RPMI7951 (cell line): ENCODE data around the gene ESM1. TPM values are rescaled to one million over a fixed set of nuclear protein-coding genes. Genes with fewer than 3 reads are reported as not detected.
"Not testable (repeated sequence)": the region's sequence is repeated elsewhere in the genome, so short reads cannot be mapped to it uniquely, and the experiment has no call there.

Experiments
- DNase-seq: peaks from one replicate; pipeline ENCODE4 v3.0.0-alpha.2; 2012; ENCODE audit warnings: low read depth
- total RNA-seq: library from RNA; depleted of rRNA; stranded (reverse); fragments of >200 nt; shearing (Covaris generic); gene quantifications from 2 replicates; pipeline ENCODE4 v1.2.3, GENCODE V29; 2014; rRNA removed

Gene ESM1
- total RNA-seq, result 0.12 TPM in 1 of 2 replicates, not detected in the other

GRCh38 chr5:54985301-54986268 is at the start of gene ESM1:
TSS of gene ESM1 (minus strand) at chr5:54985593. CDS start at chr5:54985517, 76 bp downstream.
- DNase-seq, result peak; percentile 25

GRCh38 chr5:55033568-55033967 is 48.2 kb upstream of the ESM1 start:
- no peak for DNase-seq

GRCh38 chr5:55031492-55031891 is 46.1 kb upstream of the ESM1 start:
- DNase-seq, result no peak

GRCh38 chr5:55030676-55031369 is 45.4 kb upstream of the ESM1 start:
- DNase-seq, result no peak

- DNase-seq, result no peak
These were observed 44.8 kb upstream of the ESM1 start for GRCh38 chr5:55030220-55030619.

GRCh38 chr5:55027595-55027994 is 42.2 kb upstream of the ESM1 start:
- no peak for DNase-seq

- no peak for DNase-seq
These were observed 37.1 kb upstream of the ESM1 start for GRCh38 chr5:55022450-55022849.

- DNase-seq, result no peak
These were observed 36.4 kb upstream of the ESM1 start for GRCh38 chr5:55021821-55022220.

- DNase-seq, result no peak
These were observed 36.0 kb upstream of the ESM1 start for GRCh38 chr5:55021410-55021809.

GRCh38 chr5:55010149-55010548 is 24.8 kb upstream of the ESM1 start:
- not testable (repeated sequence) for DNase-seq

- DNase-seq, result no peak
These were observed 19.3 kb upstream of the ESM1 start for GRCh38 chr5:55004729-55005128.

GRCh38 chr5:55003432-55004065 is 18.2 kb upstream of the ESM1 start:
- no peak for DNase-seq

- not testable (repeated sequence) for DNase-seq
These were observed 16.8 kb upstream of the ESM1 start for GRCh38 chr5:55002166-55002565.

- DNase-seq, result no peak
These were observed 11.7 kb upstream of the ESM1 start for GRCh38 chr5:54997081-54997480.

GRCh38 chr5:54996466-54996865 is 11.1 kb upstream of the ESM1 start:
- DNase-seq, result peak; percentile 43

GRCh38 chr5:54995168-54995567 is 9.8 kb upstream of the ESM1 start:
- DNase-seq, result no peak

- DNase-seq, result no peak
These were observed 9.2 kb upstream of the ESM1 start for GRCh38 chr5:54994628-54995027.

- no peak for DNase-seq
These were observed 7.9 kb upstream of the ESM1 start for GRCh38 chr5:54993318-54993717.

- DNase-seq, result no peak
These were observed 6.0 kb upstream of the ESM1 start for GRCh38 chr5:54991416-54991815.

- DNase-seq, result no peak
These were observed 5.5 kb upstream of the ESM1 start for GRCh38 chr5:54990841-54991258.

- DNase-seq, result no peak
These were observed 3.4 kb upstream of the ESM1 start for GRCh38 chr5:54988817-54989216.

- no peak for DNase-seq
These were observed 2.8 kb upstream of the ESM1 start for GRCh38 chr5:54988218-54988617.
